CD1c-positive myeloid dendritic cell (primary cell): ENCODE measurements around the gene GPATCH4.

Experiments
- DNase-seq: peaks from one replicate; pipeline ENCODE4 v3.0.0-alpha.2; 2016; ENCODE audit errors: extremely low spot score

GPATCH4 gene

DNA sequence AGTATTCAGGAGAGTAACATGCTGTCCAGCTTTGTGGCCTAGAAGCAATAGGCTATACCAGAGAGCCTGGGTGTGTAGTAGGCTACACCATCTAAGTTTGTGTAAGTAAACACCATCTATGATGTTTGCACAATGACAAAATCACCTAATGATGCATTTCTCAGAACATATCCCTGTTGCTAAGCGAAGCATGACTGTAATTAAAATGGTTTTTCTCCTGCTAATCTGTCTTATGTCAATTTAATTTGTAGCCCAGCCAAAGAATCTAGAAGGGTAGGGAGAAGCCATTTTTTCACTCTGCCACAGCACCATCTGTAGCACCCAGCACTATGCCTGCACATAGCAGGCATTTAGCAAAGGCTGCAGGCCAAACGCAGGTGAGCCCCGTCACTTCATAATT is 23.7 kb downstream of the GPATCH4 start:
- DNase-seq: no peak

DNA sequence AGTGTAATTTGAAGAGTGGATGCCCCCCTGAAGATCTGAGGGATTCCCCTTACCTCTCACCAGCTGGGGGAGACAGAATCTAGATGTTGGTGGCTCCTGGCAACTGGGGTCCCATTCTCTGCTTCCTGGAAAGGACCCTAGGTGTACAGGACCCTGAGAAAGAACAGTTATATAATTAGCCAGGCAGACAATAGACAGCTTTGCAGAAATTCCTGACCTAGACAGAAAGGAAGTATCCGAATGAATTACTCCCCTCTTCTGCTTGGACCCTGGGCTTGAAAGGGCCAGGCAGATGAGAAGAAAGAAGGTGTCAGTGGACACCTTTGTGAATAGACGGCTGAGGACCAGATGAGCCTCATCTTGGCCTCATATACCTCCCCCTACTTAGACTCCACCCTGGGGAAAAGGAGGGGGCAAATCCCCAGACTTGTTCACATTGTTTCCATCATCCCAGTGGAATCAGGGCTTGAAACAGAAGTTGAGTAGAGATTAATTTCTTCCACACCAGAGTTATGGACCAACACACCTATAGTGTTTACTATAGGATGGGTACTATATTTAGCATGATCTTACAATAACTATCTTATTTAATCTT is 27.1 kb downstream of the GPATCH4 start:
- no peak for DNase-seq

DNA sequence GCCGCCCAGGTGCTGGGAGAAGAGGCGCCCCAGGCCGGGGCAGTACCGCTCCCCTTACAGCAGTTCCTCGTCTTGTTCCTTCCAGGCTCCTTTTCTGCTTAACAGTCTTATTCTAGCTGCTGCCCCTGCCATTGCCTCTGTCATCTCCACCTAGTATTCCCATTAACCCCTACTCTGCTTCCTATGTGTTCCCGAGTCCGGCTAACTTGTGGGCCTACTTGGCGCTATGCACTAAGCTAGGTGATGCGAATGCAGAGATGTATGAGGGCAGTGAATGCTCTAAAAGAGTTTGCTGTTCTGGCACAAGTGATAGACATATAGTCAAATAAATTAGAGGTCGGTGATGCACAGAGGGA is 28.6 kb downstream of the GPATCH4 start:
- no peak for DNase-seq

DNA sequence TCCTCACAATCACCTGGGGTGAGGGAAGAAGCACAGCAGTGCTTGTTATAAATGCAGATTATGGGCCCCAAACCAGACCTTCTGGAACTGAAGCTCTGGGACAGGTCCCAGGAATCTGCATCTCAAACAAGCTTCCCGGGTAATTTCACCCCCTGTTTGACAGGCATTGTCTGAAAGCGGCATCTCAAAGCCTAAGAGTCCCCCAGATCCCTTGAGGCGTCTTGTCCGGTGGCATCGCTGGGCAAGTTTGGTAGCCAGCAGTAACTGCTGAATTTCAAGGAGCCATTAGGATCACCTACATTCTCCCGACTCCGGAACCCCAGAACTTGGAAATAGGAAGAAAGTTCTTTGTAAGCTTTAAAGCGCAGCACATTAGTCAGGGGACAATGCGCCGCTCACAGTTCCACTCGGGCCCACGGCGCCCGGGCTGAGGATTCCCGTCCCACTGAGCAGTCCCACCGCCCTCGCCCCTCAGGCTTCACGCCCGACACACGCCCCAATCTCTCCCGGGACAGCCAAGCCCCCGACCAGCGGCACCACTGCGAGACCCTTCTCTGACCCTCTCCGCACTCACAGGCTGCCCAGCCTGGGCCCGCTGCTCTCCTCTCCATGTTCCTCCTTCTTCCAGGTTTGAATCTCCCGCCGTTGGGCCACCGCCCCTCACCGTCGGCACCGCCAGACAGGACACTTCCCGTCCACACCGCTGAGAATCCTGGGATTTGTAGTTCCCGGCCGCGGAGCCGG is 29.2 kb downstream of the GPATCH4 start, which contains the start of gene IQGAP3:
Gene IQGAP3, minus strand, starts transcription at position 647 of the 744 bp plus-strand sequence. Its CDS starts 36 bp downstream, at position 611.
- DNase-seq: peak; percentile 93

DNA sequence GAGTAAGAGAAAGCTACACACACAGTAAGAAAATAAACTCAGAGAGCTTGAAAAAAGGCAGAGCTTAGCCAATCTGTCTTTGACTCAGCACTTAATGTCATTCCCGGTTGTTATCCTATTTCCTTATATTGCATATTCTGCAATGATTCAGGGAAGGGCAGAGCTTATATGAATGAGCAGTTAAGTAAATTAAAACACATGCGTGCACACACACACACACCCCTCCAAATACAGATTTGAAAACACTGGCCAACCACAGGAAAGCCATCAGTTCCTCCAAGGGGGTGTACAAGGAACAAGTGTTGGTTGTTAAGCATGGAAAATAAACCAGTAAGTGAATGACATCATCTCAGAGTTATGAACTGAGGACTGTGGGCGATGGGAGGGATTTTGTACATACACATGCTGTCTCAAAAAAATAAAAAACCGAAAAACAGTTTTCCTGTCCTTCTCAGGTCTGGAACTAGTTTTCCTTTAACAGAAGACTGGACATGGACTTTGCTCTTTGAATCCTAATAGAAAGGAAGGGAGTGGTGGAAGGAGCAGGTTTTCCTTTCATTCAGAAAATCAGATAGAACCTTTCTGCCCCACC is 29.9 kb downstream of the GPATCH4 start:
- peak; percentile 82 for DNase-seq

DNA sequence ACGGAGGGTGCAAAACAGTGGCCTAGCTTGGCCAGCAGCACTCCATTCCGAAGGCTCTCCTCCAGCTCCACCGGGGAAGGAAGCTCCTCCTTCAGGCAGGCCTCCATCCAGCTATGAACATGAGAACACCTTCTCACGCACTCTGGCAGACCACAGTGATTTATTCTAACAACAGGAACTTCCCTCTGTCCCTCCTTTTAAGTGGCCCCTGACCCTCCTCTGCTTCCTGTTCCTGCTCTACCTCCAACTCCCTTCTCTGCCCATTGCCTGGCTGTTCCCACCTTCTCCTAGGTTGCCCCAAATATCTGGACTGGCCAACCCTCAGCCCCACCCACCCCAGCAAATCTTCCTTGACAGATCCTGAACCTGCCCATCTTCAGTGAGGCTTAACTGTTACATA is 34.8 kb downstream of the GPATCH4 start:
- peak; percentile 21 for DNase-seq

DNA sequence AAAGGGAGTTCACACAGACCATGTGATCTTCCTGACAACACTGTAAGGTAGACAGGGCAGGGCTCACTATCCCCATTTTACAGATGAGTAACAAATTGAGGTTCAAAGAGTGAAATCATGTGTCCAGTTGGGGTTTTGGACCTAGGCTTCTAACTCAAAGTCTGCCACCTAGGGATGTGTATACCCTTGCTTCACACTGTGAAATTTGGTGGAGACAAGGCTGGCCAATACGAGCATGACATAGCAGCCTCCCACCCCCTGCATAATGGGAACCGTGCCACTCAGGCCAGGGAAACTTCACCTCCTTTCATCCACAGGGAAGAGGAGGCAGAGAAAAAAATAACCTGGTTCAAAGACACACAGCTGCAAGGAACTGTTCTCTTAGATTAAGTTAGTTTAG is 35.8 kb downstream of the GPATCH4 start:
- no peak for DNase-seq

DNA sequence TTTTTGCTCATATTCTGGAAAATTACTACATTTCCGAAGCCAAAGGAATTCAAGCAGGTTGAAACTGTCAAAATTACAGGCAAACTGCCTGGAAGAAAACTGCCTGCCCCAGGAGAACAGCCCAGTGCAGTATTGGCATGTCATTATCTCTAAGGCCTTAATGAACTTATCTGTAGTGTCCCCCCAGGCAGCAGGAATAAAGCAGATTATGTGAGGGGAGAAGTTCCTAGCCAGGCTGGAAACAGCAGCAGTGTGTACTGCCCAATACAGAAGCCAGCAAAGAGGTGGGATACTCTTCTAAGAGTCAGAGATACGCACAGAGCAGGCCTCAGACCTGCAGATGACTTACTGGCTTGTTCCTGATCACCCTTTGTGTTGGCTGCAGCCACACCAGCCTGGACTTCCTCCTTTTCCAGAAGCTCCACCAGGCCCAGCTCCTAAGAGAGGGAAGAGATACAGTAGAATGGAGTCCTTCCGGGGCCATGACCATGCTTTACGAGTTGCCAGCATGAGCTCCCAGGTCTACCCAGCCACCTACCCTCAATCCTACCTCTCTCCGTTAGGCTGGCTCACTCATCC is 40.6 kb downstream of the GPATCH4 start:
- DNase-seq: peak; percentile 26

DNA sequence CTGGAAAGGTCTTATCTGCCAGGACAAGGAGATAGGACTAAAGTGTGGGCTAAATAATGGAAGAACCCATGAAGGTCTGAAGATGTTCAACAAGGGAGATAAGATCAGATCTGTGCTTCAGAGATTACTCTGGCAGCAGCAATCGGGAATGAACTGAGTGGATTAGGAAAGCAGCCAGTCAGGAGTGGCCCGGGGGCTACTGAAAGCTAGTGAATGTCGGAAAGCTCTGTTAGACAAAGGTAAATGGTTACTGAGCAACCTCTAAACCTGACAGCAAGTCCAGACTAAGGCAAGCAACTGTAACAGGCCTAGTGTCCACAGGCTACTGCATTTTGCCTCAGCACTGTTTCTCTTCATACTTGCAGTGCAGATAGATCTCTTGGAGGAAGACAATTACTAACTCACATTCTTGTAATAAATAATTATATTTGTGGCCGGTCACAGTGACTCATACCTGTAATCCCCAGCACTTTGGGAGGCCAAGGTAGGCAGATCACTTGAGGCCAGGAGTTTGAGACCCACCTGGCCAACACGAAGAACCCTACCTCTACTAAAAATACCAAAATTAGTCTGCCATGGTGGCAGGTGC is 41.4 kb downstream of the GPATCH4 start:
- DNase-seq: no peak

DNA sequence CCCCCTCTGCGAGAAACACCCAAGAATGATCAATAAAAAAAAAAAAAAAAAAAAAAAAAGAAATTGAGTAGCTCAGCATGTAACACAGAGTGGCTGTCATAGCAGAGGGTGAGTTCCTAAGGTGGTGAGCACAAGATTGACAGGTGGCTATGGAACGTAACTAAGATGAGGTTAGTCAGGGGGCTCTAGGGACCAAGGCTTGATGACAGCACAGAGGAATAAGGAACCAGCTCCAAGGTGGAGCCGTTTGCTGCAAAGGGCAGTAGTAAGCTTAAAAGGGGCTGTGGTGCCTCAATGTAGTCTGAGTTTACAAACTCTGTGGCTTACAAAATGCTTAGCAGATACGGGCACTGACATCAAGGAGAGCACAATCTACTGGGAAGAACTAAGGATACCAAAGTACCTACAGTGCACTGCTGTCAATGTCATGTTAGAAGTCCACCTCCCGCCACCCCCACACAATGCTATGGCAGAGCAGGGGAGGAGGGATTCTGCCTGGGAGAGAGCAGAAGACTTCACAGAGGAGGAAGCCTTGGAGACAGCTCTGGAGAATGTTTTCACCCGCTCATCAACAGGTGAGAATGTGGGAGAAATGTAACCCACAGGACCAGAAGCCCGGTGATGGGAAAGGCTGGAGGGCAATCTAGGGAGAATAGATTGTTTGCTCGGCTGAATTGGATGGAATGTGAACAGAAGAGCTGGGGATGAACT is 42.0 kb downstream of the GPATCH4 start:
- no peak for DNase-seq

DNA sequence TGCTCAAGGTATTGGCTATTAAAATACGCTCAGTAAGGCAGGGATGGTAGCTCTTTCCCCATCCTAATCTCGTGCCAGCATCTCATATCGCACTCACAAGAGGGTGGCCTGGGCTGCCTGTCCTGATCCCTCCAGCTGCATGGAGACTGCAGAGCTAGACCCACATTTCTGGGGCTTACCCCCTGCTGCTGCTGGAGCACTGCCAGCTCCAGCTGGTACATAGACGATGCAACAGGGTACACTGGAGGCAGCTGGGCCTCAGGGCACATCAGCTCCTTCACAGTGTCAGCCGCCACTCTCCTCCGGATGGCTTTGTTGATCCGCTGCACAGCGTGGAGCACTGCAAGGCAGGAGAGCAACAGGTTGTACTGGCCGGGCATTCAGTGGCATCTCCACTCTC is 44.9 kb downstream of the GPATCH4 start:
- DNase-seq: no peak

DNA sequence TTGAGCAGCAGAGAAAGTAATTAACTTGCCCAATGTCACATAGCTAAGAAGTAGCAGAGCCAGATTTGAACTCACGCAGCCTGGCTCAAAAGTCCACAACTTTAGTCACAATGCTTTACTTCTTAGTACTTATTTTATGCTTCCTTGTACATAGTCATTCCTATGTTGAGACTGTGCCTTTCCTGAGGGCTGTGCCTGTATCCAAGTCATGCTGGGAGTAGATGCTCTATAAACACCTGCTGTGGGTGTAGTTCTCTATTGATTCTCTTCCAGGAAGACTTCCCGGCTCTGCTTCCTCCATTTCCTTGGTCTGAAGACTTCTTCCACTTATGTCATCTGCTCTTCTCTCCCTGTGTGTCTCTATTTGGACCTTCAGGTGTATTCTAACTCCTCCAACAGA is 45.6 kb downstream of the GPATCH4 start:
- no peak for DNase-seq

DNA sequence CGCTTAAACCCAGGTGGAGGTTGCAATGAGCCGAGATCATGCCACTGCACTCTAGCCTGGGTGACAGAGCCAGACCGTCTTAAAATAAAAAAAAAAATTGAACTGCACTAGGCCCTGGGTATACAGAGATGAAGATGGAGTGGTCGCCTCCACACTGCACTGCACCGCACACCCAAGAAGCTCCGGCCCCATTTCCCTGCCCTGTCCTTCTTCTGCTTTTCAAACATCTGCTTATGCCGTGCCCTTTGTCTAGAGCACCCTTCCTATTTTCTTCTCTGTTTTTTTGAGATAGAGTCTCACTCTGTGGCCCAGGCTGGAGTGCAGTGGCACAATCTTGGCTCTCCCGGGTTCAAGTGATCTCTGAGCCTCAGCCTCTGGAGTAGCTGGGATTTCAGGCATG is 46.3 kb downstream of the GPATCH4 start:
- no peak for DNase-seq

DNA sequence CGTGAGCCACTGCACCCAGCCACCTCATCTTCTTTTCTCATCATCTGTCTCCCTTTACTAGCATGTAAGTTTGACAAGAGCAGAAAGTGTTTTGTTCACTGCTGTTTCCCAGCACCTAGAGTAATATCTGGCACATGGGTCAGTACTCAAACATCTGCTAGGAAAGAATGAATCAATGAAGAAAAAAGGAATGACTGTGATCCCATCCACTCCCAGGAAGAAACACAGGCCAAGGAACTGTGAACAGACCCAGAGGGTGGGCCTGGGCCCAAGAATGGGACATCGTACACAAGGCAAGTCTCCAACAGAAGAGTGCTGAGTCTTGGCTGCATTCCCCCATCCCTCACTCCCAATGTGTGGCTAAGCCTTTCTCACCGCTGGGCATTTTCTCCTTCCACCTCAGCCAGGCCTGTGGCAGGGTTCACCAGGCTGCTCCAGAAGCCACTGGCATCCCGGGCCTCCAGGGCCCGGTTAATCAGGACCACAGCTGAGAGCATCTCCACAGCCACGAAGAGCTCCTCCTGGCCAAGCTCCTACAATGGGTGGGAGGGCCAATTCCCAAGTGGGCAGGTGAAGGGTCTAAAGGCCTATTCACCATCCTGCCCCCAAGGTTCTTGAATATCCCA is 47.3 kb downstream of the GPATCH4 start:
- DNase-seq: no peak

DNA sequence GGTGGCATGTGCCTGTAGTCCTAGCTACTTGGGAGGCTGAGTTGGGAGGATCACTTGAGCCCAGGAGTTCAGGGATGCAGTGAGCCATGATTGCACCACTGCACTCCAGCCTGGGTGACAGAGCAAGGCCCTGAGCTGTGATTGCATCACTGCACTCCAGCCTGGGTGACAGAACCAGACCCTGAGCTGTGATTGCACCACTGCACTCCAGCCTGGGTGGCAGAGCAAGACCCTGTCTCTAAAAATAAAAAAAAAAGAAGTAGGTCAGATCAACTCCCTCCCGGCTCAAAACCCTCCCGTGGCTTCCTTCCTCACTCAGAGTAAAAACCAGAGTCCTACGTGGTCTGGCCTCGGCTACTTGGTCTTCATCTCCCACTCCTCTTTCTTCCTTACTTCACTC is 48.3 kb downstream of the GPATCH4 start:
- peak; percentile 72 for DNase-seq

DNA sequence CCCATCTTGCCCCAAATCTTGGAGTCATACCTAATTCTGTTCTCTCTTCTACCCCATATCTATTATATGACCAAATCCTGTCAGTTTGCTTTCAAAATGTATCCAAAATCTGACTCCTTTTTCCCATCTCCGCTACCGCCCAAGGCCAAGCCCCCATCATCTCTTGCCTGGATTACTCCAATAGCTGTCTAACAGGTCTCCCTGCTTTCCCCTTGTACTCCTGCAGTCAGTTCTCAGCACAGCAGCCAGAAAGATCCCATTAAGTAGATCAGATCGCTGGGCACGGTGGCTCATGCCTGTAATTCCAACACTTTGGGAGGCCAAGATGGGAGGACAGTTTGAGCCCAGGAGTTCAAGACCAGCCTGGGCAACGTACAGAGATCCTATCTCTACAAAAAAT is 48.8 kb downstream of the GPATCH4 start:
- no peak for DNase-seq

DNA sequence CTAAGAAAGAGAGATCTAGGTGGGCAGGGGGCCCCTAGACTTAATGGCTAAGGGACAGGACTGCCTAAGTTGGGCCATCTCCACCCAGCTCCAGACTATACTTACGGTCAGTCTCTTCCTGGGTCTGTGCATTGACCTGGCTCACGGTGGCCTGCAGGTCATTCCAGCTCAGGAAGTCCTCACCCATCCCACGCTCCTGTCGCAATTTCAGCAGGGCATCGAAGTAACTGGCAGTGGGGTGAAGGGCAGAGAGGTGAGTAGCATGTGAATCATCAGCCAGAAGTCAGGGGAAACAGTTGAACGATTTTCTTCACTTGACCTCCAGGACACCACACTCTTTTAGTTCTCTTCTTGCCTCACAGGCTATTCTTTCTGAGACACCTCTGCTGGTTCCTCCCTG is 49.4 kb downstream of the GPATCH4 start:
- peak; percentile 71 for DNase-seq

DNA sequence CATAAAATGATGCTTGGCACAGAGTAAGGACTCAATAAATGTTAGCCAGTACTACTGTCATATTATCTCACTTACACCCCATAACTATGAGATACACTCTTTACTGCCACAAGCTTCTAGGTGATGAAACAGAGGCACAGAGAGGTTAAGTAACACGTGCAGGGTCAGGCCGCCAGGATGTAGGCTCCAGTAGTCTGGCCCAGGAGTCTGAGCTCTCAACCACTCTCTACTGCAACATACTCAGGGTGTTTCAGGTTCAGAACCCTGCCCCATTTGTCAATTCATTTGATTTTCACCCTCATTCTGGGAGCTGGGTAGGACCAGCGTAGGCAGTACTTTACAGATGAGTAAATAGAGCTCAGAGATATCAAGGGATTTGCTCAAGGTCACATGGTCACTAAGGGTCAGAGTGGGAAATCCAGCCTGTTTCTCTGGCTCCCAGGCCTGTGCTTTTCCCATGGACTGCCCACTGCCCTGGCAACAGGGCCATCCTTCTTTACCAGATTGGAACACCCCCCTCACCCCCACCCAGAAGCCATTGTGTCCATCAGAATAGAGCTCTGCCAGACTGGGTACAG is 50.1 kb downstream of the GPATCH4 start:
- no peak for DNase-seq

DNA sequence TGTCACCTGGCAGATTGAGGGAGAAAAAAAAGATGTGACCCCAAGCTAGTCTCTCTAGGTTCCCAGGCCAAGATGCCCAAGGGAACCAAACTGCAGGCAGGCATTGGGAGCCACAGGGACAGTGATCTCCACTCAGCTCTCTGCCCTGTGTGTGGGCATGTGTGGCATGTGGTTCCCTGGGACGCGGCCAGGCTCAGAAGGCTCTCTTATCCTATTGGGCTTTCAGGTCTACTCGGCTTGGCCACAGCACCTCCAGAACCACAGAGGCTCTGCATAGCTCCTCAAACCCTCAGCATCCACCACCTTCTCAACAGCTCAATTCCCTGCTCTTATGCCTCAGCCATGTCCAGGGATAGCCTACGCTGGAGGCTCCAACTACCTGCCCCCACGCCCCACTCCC is 50.9 kb downstream of the GPATCH4 start:
- DNase-seq: no peak

DNA sequence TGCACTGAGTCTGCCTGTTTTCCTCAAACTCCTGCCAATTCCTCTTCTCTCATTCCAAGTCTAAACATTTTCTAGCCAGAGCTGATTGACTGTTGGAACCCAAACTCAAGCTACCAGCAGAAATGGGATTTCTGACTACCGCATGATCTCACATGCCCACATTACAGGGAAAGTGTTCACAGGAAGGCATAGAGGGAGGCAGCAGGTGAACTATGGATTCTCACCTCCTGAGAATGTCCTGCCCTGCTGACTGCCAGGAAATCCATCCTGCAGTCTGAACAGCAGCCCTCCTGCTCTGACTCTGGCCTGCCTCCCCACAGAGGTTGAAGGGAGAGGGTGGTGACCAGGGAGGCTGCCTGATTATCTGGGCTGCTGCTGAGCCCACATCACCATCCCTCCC is 51.4 kb downstream of the GPATCH4 start:
- no peak for DNase-seq

DNA sequence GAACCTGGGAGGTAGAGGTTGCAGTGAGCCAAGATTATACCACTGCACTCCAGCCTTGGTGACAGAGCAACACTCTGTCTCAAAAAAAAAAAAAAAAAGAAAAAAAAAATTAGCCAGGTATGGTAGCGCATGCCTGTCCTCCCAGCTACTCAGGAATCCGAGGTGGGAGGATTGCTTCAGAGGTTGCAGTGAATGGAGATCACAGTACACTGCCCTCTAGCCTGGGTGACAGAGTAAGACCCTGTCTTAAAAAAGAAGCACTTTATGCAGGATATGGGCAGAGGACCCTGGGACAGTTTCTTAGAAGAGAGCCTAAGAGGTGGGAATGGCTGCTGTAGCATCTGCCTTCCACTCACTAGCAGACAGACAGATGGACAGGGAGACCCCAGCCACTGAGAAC is 51.9 kb downstream of the GPATCH4 start:
- DNase-seq: no peak
